ENCODE results near the gene ZACN. TPM values are rescaled to one million over a fixed set of nuclear protein-coding genes. Genes with fewer than 3 reads are reported as not detected.
A peak's percentile ranks its signal among the peaks of the same experiment; 100 is the strongest.
"Not testable (repeated sequence)": the region's sequence is repeated elsewhere in the genome, so short reads cannot be mapped to it uniquely, and the experiment has no call there.

Gene ZACN
- total RNA-seq, 2 experiments from 2014 or later: 2.3 to 3.0 TPM

GRCh38 chr17:76053246-76054111 lies 25.5 kb upstream of the ZACN start:
- Mint-ChIP-seq H3K9me3 (no peaks in the 10 kb centered on the region), H3K27me3 (no peaks in the 10 kb centered on the region), H3K27ac (peak overlapping the region; percentile 77), H3K4me3 (no peak overlapping the region), H3K4me1 (ENCODE audit: low read depth) (peaks cover 19% of the 10 kb centered on the region), H3K36me3 (ENCODE audit: low read depth) (peaks cover 55% of the 10 kb centered on the region)
- no peak for TF ChIP-seq CTCF (IDR thresholded peaks at IDR 0.05)
- ChIA-PET CTCF (interaction anchor here (1.0 to 2.4 kb wide), 6 partner anchors 10 to 345 kb away, joined by 3 to 9 read pairs (median 4); partner anchors contain the start of gene CDK3), POLR2A (interaction anchor here (0.7 to 1.6 kb wide), 6 partner anchors 10 to 219 kb away, joined by 3 to 5 read pairs (median 3); no protein-coding TSS in a partner anchor)
- DNase-seq: peak; percentile 67
- intact Hi-C loops (cut with micrococcal nuclease): no loop called here
- ATAC-seq: peak; percentile 65

- H3K4me1 Mint-ChIP-seq (ENCODE audit: low read depth): peaks cover 19% of the 10 kb centered on the region
- H3K27ac Mint-ChIP-seq: peak overlapping the region; percentile 32
- TF ChIP-seq CTCF (IDR thresholded peaks at IDR 0.05): no peak
- peaks cover 57% of the 10 kb centered on the region for H3K36me3 Mint-ChIP-seq (ENCODE audit: low read depth)
- intact Hi-C loops (cut with micrococcal nuclease): no loop called here
- no peaks in the 10 kb centered on the region for H3K27me3 Mint-ChIP-seq
- ChIA-PET POLR2A (interaction anchor here (0.9 to 1.6 kb wide), 3 partner anchors 22 to 218 kb away, joined by 3 to 5 read pairs (median 3); no protein-coding TSS in a partner anchor), CTCF (interaction anchor here (1.1 to 2.4 kb wide), 4 partner anchors 9 to 54 kb away, joined by 3 to 9 read pairs (median 6); partner anchors contain the start of gene CDK3)
- H3K4me3 Mint-ChIP-seq: no peak overlapping the region
- no peaks in the 10 kb centered on the region for H3K9me3 Mint-ChIP-seq
- DNase-seq: no peak
- ATAC-seq: no peak
Observed at GRCh38 chr17:76054112-76054476, 24.9 kb upstream of the ZACN start.

- Mint-ChIP-seq H3K4me1 (ENCODE audit: low read depth) (peaks cover 9% of the 10 kb centered on the region), H3K9me3 (no peaks in the 10 kb centered on the region), H3K4me3 (no peak overlapping the region), H3K36me3 (ENCODE audit: low read depth) (peaks cover 54% of the 10 kb centered on the region), H3K27ac (no peak overlapping the region), H3K27me3 (no peaks in the 10 kb centered on the region)
- ChIA-PET CTCF (interaction anchor here (0.9 to 1.5 kb wide), 4 partner anchors 11 to 341 kb away, joined by 3 to 8 read pairs (median 3); no protein-coding TSS in a partner anchor), POLR2A (interaction anchor here (1.0 to 3.2 kb wide), 4 partner anchors 9 to 21 kb away, joined by 3 to 16 read pairs (median 4); no protein-coding TSS in a partner anchor)
- intact Hi-C loops (cut with micrococcal nuclease): no loop called here
- no peak for DNase-seq
- TF ChIP-seq CTCF (IDR thresholded peaks at IDR 0.05): no peak
- ATAC-seq: no peak
Observed at GRCh38 chr17:76056882-76057281, 22.1 kb upstream of the ZACN start.

- H3K27me3 Mint-ChIP-seq; H3K27ac Mint-ChIP-seq; ATAC-seq; H3K9me3 Mint-ChIP-seq; H3K4me1 Mint-ChIP-seq (ENCODE audit: low read depth); intact Hi-C loops (cut with micrococcal nuclease); DNase-seq; H3K4me3 Mint-ChIP-seq: not testable (repeated sequence)
- ChIA-PET CTCF (interaction anchor here (1.0 to 1.7 kb wide), 2 partner anchors 44 to 59 kb away, joined by 3 to 5 read pairs; no protein-coding TSS in a partner anchor), POLR2A (interaction anchor here (3.2 kb wide), 1 partner anchor 8 kb away, joined by 16 read pairs; no protein-coding TSS in a partner anchor)
- peaks cover 56% of the 10 kb centered on the region for H3K36me3 Mint-ChIP-seq (ENCODE audit: low read depth)
Observed at GRCh38 chr17:76058264-76058663, 20.7 kb upstream of the ZACN start.

- H3K9me3 Mint-ChIP-seq: no peaks in the 10 kb centered on the region
- no peaks in the 10 kb centered on the region for H3K27me3 Mint-ChIP-seq
- ChIA-PET POLR2A (interaction anchor here (0.7 to 1.7 kb wide), 7 partner anchors 11 to 289 kb away, joined by 3 to 6 read pairs (median 4); partner anchors contain the start of gene PRPSAP1), CTCF (interaction anchor here (0.7 to 1.7 kb wide), 11 partner anchors 11 to 321 kb away, joined by 3 to 14 read pairs (median 3); no protein-coding TSS in a partner anchor)
- H3K4me1 Mint-ChIP-seq (ENCODE audit: low read depth): peaks cover 23% of the 10 kb centered on the region
- H3K36me3 Mint-ChIP-seq (ENCODE audit: low read depth): peaks cover 58% of the 10 kb centered on the region
- peak overlapping the region; percentile 51 for H3K27ac Mint-ChIP-seq
- peak; percentile 61 for DNase-seq
- H3K4me3 Mint-ChIP-seq: peak overlapping the region; percentile 9
- TF ChIP-seq CTCF (IDR thresholded peaks at IDR 0.05): no peak
- intact Hi-C loops (cut with micrococcal nuclease): no loop called here
- ATAC-seq: peak; percentile 75
Observed at GRCh38 chr17:76063875-76064546, 15.0 kb upstream of the ZACN start.
